DMS114 treated with DMSO at 0.1 percent for 48 hours (cell line): ENCODE measurements around the gene STAG3.
"Not testable (repeated sequence)": the region's sequence is repeated elsewhere in the genome, so short reads cannot be mapped to it uniquely, and the experiment has no call there.

Experiments
- DNase-seq: peaks from one replicate; lab custom pipeline; 2025; ENCODE audit not compliant: unreplicated experiment; lab: John Stamatoyannopoulos, UW

The STAG3 gene

GRCh38 chr7:100210805-100211204 lies 33.1 kb downstream of the STAG3 start:
- no peak for DNase-seq

GRCh38 chr7:100211342-100211780 lies 33.6 kb downstream of the STAG3 start:
- no peak for DNase-seq

- no peak for DNase-seq
Observed at GRCh38 chr7:100212631-100213286, 35.0 kb downstream of the STAG3 start.

GRCh38 chr7:100213672-100214071 lies 36.0 kb downstream of the STAG3 start:
- DNase-seq, result no peak

GRCh38 chr7:100214356-100214755 lies 36.6 kb downstream of the STAG3 start:
- DNase-seq, result not testable (repeated sequence)

GRCh38 chr7:100215895-100216294 lies 38.2 kb downstream of the STAG3 start:
- no peak for DNase-seq

GRCh38 chr7:100217934-100218333 lies 40.2 kb downstream of the STAG3 start:
- peak; percentile 39 for DNase-seq

GRCh38 chr7:100219271-100219737 lies 41.6 kb downstream of the STAG3 start:
- no peak for DNase-seq

- DNase-seq, result not testable (repeated sequence)
Observed at GRCh38 chr7:100219801-100220585, 42.3 kb downstream of the STAG3 start, which contains the start of gene PVRIG. Gene PVRIG (plus strand): TSS chr7:100219949. CDS start chr7:100219971, 22 bp downstream.

GRCh38 chr7:100220586-100221230 lies 43.0 kb downstream of the STAG3 start:
- DNase-seq, result no peak

- DNase-seq, result no peak
Observed at GRCh38 chr7:100221231-100221718, 43.6 kb downstream of the STAG3 start.

GRCh38 chr7:100221767-100222444 lies 44.2 kb downstream of the STAG3 start:
- no peak for DNase-seq

- no peak for DNase-seq
Observed at GRCh38 chr7:100222445-100223132, 44.9 kb downstream of the STAG3 start.

GRCh38 chr7:100223376-100223927 lies 45.7 kb downstream of the STAG3 start:
- not testable (repeated sequence) for DNase-seq

GRCh38 chr7:100224891-100225290 lies 47.2 kb downstream of the STAG3 start:
- DNase-seq, result not testable (repeated sequence)

GRCh38 chr7:100234660-100235317 lies 57.1 kb downstream of the STAG3 start:
- not testable (repeated sequence) for DNase-seq

- DNase-seq, result not testable (repeated sequence)
Observed at GRCh38 chr7:100239975-100240374, 62.3 kb downstream of the STAG3 start.

- not testable (repeated sequence) for DNase-seq
Observed at GRCh38 chr7:100243385-100243784, 65.7 kb downstream of the STAG3 start.

GRCh38 chr7:100244988-100245605 lies 67.4 kb downstream of the STAG3 start:
- not testable (repeated sequence) for DNase-seq
